OCI-LY3 (cell line): ENCODE measurements around the gene SDR42E1.

ENCODE experiments used
- H2AFZ ChIP-seq: fragments of 200-600, 300-600 bp; shearing (Covaris generic); 2 replicates; pipeline ENCODE4 v1.6.0; 2014; ENCODE audit warnings: antibody characterized with exemption, low read depth, low read length
- H3K27ac ChIP-seq: fragments of 200-600, 300-600 bp; sonication (generic); 2 replicates; pipeline ENCODE4 v1.5.1; 2014; ENCODE audit warnings: mild to moderate bottlenecking, low read length, moderate library complexity, mixed read lengths
- H3K27me3 ChIP-seq: fragments of 200-600, 300-600 bp; sonication (generic); 2 replicates; pipeline ENCODE4 v1.6.1; 2014; ENCODE audit warnings: low read depth, low read length, mixed read lengths
- H3K36me3 ChIP-seq: fragments of 200-600, 300-600 bp; sonication (generic); replicated peaks from 2 replicates; pipeline ENCODE3; 2014; ENCODE audit warnings: low read depth, low read length, mixed read lengths
- H3K4me1 ChIP-seq: fragments of 300-600, 200-600 bp; sonication (generic); 2 replicates; pipeline ENCODE4 v1.6.1; 2014; ENCODE audit warnings: low read length, mixed read lengths
- H3K4me2 ChIP-seq: fragments of 200-600, 300-600 bp; sonication (generic); 2 replicates; pipeline ENCODE4 v1.6.1; 2014; ENCODE audit warnings: low read length, mixed read lengths
- H3K4me3 ChIP-seq: fragments of 300-600, 200-600 bp; sonication (generic); 2 replicates; pipeline ENCODE4 v1.5.1; 2014; ENCODE audit warnings: antibody characterized with exemption, mild to moderate bottlenecking, low read length, moderate library complexity
- H3K79me2 ChIP-seq: fragments of 300-600, 200-600 bp; shearing (Covaris generic); 2 replicates; pipeline ENCODE4 v1.6.1; 2014; ENCODE audit warnings: mild to moderate bottlenecking, low read length, mixed read lengths
- H3K9ac ChIP-seq: fragments of 300-600, 200-600 bp; shearing (Covaris generic); 2 replicates; pipeline ENCODE4 v1.6.0; 2014; ENCODE audit warnings: mild to moderate bottlenecking, low read length, moderate library complexity
- H3K9me3 ChIP-seq: fragments of 200-600, 300-600 bp; shearing (Covaris generic); 2 replicates; pipeline ENCODE4 v1.6.1; 2014; ENCODE audit warnings: low read length, mixed read lengths; ENCODE audit not compliant: insufficient read depth
- H4K20me1 ChIP-seq: fragments of 200-600, 300-600 bp; sonication (generic); 2 replicates; pipeline ENCODE4 v1.6.1; 2016; ENCODE audit warnings: low read length, mixed read lengths; ENCODE audit not compliant: insufficient read depth
- CTCF ChIP-seq: fragments of 200-600, 300-600 bp; sonication (generic); IDR thresholded peaks from 2 replicates; pipeline ENCODE4 v1.5.1; 2014; ENCODE audit warnings: antibody characterized with exemption, low read length, low read depth
- EZH2phosphoT487 ChIP-seq: fragments of 200-600 bp; shearing (Covaris generic); IDR thresholded peaks from 2 replicates; pipeline ENCODE4 v1.6.1; 2018; ENCODE audit warnings: antibody characterized with exemption, mixed run types, low read depth

The SDR42E1 gene

DNA sequence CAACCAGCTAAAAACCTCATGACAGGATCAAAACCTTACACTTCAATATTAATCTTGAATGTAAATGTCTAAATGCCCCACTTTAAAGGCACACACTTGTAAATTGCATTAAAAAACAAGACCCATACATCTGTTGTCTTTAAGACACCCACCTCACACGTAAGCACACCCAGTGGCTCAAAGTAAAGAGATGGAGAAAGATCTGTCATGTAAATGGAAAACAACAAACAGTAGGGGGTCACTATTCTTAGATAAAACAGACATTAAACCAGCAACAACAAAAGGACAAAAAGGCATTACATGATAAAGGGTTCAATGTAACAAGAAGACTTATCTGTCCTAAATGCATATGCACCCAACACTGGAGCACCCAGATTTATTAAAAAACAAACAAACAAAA, 35.6 kb downstream of the SDR42E1 start:
- Histone ChIP-seq H3K9ac (no peak overlapping the region), H3K27ac (no peak overlapping the region), H4K20me1 (no peaks in the 10 kb centered on the region), H3K4me3 (no peak overlapping the region), H3K36me3 (no peaks in the 10 kb centered on the region), H2AFZ (no peak overlapping the region), H3K4me2 (no peak overlapping the region), H3K9me3 (no peaks in the 10 kb centered on the region), H3K79me2 (no peaks in the 10 kb centered on the region), H3K27me3 (no peaks in the 10 kb centered on the region), H3K4me1 (no peaks in the 10 kb centered on the region)
- no peak for TF ChIP-seq CTCF
- no peak for TF ChIP-seq EZH2phosphoT487

- no peak for TF ChIP-seq EZH2phosphoT487
- Histone ChIP-seq H3K4me1 (no peaks in the 10 kb centered on the region), H3K4me2 (no peak overlapping the region), H3K4me3 (no peak overlapping the region), H3K79me2 (no peaks in the 10 kb centered on the region), H3K9ac (no peak overlapping the region), H3K9me3 (no peaks in the 10 kb centered on the region), H3K27ac (no peak overlapping the region), H4K20me1 (no peaks in the 10 kb centered on the region), H3K27me3 (no peaks in the 10 kb centered on the region), H2AFZ (no peak overlapping the region), H3K36me3 (no peaks in the 10 kb centered on the region)
Measured at GRCh38 chr16:81973737-81974136, 37.5 kb downstream of the SDR42E1 start.

DNA sequence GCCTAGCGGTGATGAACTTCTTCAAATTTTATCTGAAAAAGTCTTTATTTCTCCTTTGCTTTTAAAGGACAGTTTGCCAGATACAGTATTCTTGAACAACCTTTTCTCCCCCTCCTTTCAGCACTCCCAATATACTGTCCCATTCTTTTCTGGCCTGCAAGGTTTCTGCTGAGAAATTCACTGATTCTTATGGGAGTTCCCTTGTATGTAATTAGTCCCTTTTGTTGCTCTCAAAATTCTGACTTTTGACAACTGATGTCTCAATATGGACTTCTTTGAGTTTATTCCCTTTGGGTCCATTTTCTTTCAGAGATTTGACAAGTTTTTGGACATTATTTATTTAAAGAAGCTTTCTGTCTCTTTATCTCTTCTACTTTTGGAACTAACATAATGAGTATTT, 39.4 kb downstream of the SDR42E1 start:
- H3K4me1 ChIP-seq: peaks cover 6% of the 10 kb centered on the region
- H2AFZ ChIP-seq: no peak overlapping the region
- no peak for TF ChIP-seq EZH2phosphoT487
- no peak for TF ChIP-seq CTCF
- no peak overlapping the region for H3K4me2 ChIP-seq
- H3K9me3 ChIP-seq: no peaks in the 10 kb centered on the region
- H3K4me3 ChIP-seq: no peak overlapping the region
- H3K27me3 ChIP-seq: no peaks in the 10 kb centered on the region
- H3K9ac ChIP-seq: no peak overlapping the region
- no peaks in the 10 kb centered on the region for H3K79me2 ChIP-seq
- no peaks in the 10 kb centered on the region for H4K20me1 ChIP-seq
- no peaks in the 10 kb centered on the region for H3K36me3 ChIP-seq
- no peak overlapping the region for H3K27ac ChIP-seq

GRCh38 chr16:81967358-81967757, 43.9 kb downstream of the SDR42E1 start:
- Histone ChIP-seq H3K27me3 (no peaks in the 10 kb centered on the region), H3K79me2 (no peaks in the 10 kb centered on the region), H4K20me1 (no peaks in the 10 kb centered on the region), H3K9ac (no peak overlapping the region), H3K4me2 (peak overlapping the region; percentile 17), H3K4me3 (no peak overlapping the region), H2AFZ (no peak overlapping the region), H3K27ac (no peak overlapping the region), H3K36me3 (no peaks in the 10 kb centered on the region), H3K9me3 (no peaks in the 10 kb centered on the region), H3K4me1 (peaks cover 12% of the 10 kb centered on the region)
- TF ChIP-seq EZH2phosphoT487: no peak
- TF ChIP-seq CTCF: no peak

DNA sequence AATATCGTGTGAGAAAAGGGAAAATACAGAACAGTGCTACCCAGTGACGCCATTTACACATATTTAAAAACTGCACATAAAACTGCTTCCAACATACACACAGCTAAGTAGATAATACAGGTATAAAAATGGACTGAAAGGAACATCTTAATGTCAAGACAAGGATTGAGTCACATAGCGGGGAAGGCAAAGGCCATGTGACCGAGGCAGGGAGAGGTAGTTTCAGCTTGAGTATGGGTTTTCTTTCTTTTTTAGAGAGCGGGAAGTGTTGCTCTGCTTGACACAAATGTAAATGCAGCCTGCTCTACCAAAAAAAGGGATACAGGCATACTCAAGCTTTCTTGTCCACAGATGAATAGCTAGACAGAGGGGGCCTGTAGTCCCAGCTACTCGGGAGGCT, 46.5 kb downstream of the SDR42E1 start:
- Histone ChIP-seq H3K4me2 (peak overlapping the region; percentile 72), H3K36me3 (peaks cover 8% of the 10 kb centered on the region), H3K4me3 (peak overlapping the region; percentile 60), H3K79me2 (no peaks in the 10 kb centered on the region), H3K9ac (peak overlapping the region; percentile 30; the same call in 1 of the 2 replicates), H3K27me3 (no peaks in the 10 kb centered on the region), H3K9me3 (no peaks in the 10 kb centered on the region), H3K27ac (no peak overlapping the region), H3K4me1 (peaks cover 12% of the 10 kb centered on the region), H2AFZ (no peak overlapping the region), H4K20me1 (no peaks in the 10 kb centered on the region)
- TF ChIP-seq CTCF: no peak
- no peak for TF ChIP-seq EZH2phosphoT487
